ENCODE data around the gene TSPAN6.

Gene TSPAN6

GRCh38 chrX:100625985-100626491, 10.6 kb downstream of the TSPAN6 start:
- Histone ChIP-seq H3K4me1 (ENCODE audit: control insufficient read depth in 2 of 2, insufficient read depth in 2 of 2, low read length in 2 of 2) (no peaks in the 10 kb centered on the region), H3K9ac (ENCODE audit: low read depth in 1 of 2, low read length in 2 of 2) (no peak overlapping the region), H3K27me3 (ENCODE audit: control insufficient read depth in 2 of 2, insufficient read depth in 2 of 2, low read length in 2 of 2) (no peaks in the 10 kb centered on the region), H3K36me3 (ENCODE audit: control insufficient read depth in 2 of 2, insufficient read depth in 2 of 2, low read length in 2 of 2) (peaks cover 0 to 3% of the 10 kb centered on the region in 2 donors), H3K4me3 (ENCODE audit: low read length in 2 of 2) (no peak overlapping the region), H3K27ac (ENCODE audit: low read depth in 2 of 2, low read length in 2 of 2) (no peak overlapping the region), H3K9me3 (ENCODE audit: control insufficient read depth in 2 of 2, low read length in 2 of 2) (no peaks in the 10 kb centered on the region)

GRCh38 chrX:100623001-100623400, 13.6 kb downstream of the TSPAN6 start:
- Histone ChIP-seq H3K4me1 (ENCODE audit: control insufficient read depth in 2 of 2, insufficient read depth in 2 of 2, low read length in 2 of 2) (no peaks in the 10 kb centered on the region), H3K27ac (ENCODE audit: low read depth in 2 of 2, low read length in 2 of 2) (no peak overlapping the region), H3K27me3 (ENCODE audit: control insufficient read depth in 2 of 2, insufficient read depth in 2 of 2, low read length in 2 of 2) (no peaks in the 10 kb centered on the region)

GRCh38 chrX:100615005-100615404, 21.6 kb downstream of the TSPAN6 start:
- Histone ChIP-seq H3K27me3 (ENCODE audit: control insufficient read depth in 2 of 2, insufficient read depth in 2 of 2, low read length in 2 of 2) (peaks cover 2 to 8% of the 10 kb centered on the region in 2 donors), H3K4me3 (ENCODE audit: low read length in 2 of 2) (no peak overlapping the region), H3K9me3 (ENCODE audit: control insufficient read depth in 2 of 2, low read length in 2 of 2) (no peaks in the 10 kb centered on the region), H3K27ac (ENCODE audit: low read depth in 2 of 2, low read length in 2 of 2) (no peak overlapping the region), H3K9ac (ENCODE audit: low read depth in 1 of 2, low read length in 2 of 2) (no peak overlapping the region), H3K36me3 (ENCODE audit: control insufficient read depth in 2 of 2, insufficient read depth in 2 of 2, low read length in 2 of 2) (no peaks in the 10 kb centered on the region), H3K4me1 (ENCODE audit: control insufficient read depth in 2 of 2, insufficient read depth in 2 of 2, low read length in 2 of 2) (no peaks in the 10 kb centered on the region)

More at GRCh38 chrX:100623001-100623400, 13.6 kb downstream of the TSPAN6 start:
- no peaks in the 10 kb centered on the region for H3K9me3 ChIP-seq (ENCODE audit: control insufficient read depth in 2 of 2, low read length in 2 of 2)
- H3K9ac ChIP-seq (ENCODE audit: low read depth in 1 of 2, low read length in 2 of 2): no peak overlapping the region
- no peaks in the 10 kb centered on the region for H3K36me3 ChIP-seq (ENCODE audit: control insufficient read depth in 2 of 2, insufficient read depth in 2 of 2, low read length in 2 of 2)
- no peak overlapping the region for H3K4me3 ChIP-seq (ENCODE audit: low read length in 2 of 2)

- H3K9me3 ChIP-seq (ENCODE audit: control insufficient read depth in 2 of 2, low read length in 2 of 2): no peaks in the 10 kb centered on the region
- H3K4me3 ChIP-seq (ENCODE audit: low read length in 2 of 2): no peak overlapping the region
- H3K9ac ChIP-seq (ENCODE audit: low read depth in 1 of 2, low read length in 2 of 2): no peak overlapping the region
- peaks cover 2 to 8% of the 10 kb centered on the region in 2 donors for H3K27me3 ChIP-seq (ENCODE audit: control insufficient read depth in 2 of 2, insufficient read depth in 2 of 2, low read length in 2 of 2)
- H3K27ac ChIP-seq (ENCODE audit: low read depth in 2 of 2, low read length in 2 of 2): no peak overlapping the region
- no peaks in the 10 kb centered on the region for H3K36me3 ChIP-seq (ENCODE audit: control insufficient read depth in 2 of 2, insufficient read depth in 2 of 2, low read length in 2 of 2)
- no peaks in the 10 kb centered on the region for H3K4me1 ChIP-seq (ENCODE audit: control insufficient read depth in 2 of 2, insufficient read depth in 2 of 2, low read length in 2 of 2)
Measured at GRCh38 chrX:100611951-100612350, 24.7 kb downstream of the TSPAN6 start.

- no peaks in the 10 kb centered on the region for H3K9me3 ChIP-seq (ENCODE audit: control insufficient read depth in 2 of 2, low read length in 2 of 2)
Measured at GRCh38 chrX:100609591-100609990, 27.0 kb downstream of the TSPAN6 start.

GRCh38 chrX:100606753-100607152, 29.9 kb downstream of the TSPAN6 start:
- H3K4me3 ChIP-seq (ENCODE audit: low read length in 2 of 2): no peak overlapping the region
- H3K9ac ChIP-seq (ENCODE audit: low read depth in 1 of 2, low read length in 2 of 2): no peak overlapping the region
- H3K27me3 ChIP-seq (ENCODE audit: control insufficient read depth in 2 of 2, insufficient read depth in 2 of 2, low read length in 2 of 2): peaks cover 0 to 2% of the 10 kb centered on the region in 2 donors
- no peaks in the 10 kb centered on the region for H3K9me3 ChIP-seq (ENCODE audit: control insufficient read depth in 2 of 2, low read length in 2 of 2)
- H3K27ac ChIP-seq (ENCODE audit: low read depth in 2 of 2, low read length in 2 of 2): no peak overlapping the region
- no peaks in the 10 kb centered on the region for H3K36me3 ChIP-seq (ENCODE audit: control insufficient read depth in 2 of 2, insufficient read depth in 2 of 2, low read length in 2 of 2)
- H3K4me1 ChIP-seq (ENCODE audit: control insufficient read depth in 2 of 2, insufficient read depth in 2 of 2, low read length in 2 of 2): no peaks in the 10 kb centered on the region

More at GRCh38 chrX:100609591-100609990, 27.0 kb downstream of the TSPAN6 start:
- Histone ChIP-seq H3K4me3 (ENCODE audit: low read length in 2 of 2) (no peak overlapping the region), H3K9ac (ENCODE audit: low read depth in 1 of 2, low read length in 2 of 2) (no peak overlapping the region), H3K4me1 (ENCODE audit: control insufficient read depth in 2 of 2, insufficient read depth in 2 of 2, low read length in 2 of 2) (no peaks in the 10 kb centered on the region), H3K27ac (ENCODE audit: low read depth in 2 of 2, low read length in 2 of 2) (no peak overlapping the region), H3K27me3 (ENCODE audit: control insufficient read depth in 2 of 2, insufficient read depth in 2 of 2, low read length in 2 of 2) (peaks cover 2 to 6% of the 10 kb centered on the region in 2 donors), H3K36me3 (ENCODE audit: control insufficient read depth in 2 of 2, insufficient read depth in 2 of 2, low read length in 2 of 2) (no peaks in the 10 kb centered on the region)

- Histone ChIP-seq H3K9ac (ENCODE audit: low read depth in 1 of 2, low read length in 2 of 2) (no peak overlapping the region), H3K27me3 (ENCODE audit: control insufficient read depth in 2 of 2, insufficient read depth in 2 of 2, low read length in 2 of 2) (peaks cover 0 to 7% of the 10 kb centered on the region in 2 donors), H3K9me3 (ENCODE audit: control insufficient read depth in 2 of 2, low read length in 2 of 2) (no peaks in the 10 kb centered on the region), H3K36me3 (ENCODE audit: control insufficient read depth in 2 of 2, insufficient read depth in 2 of 2, low read length in 2 of 2) (no peaks in the 10 kb centered on the region), H3K27ac (ENCODE audit: low read depth in 2 of 2, low read length in 2 of 2) (no peak overlapping the region), H3K4me3 (ENCODE audit: low read length in 2 of 2) (no peak overlapping the region), H3K4me1 (ENCODE audit: control insufficient read depth in 2 of 2, insufficient read depth in 2 of 2, low read length in 2 of 2) (no peaks in the 10 kb centered on the region)
Measured at GRCh38 chrX:100600758-100601157, 35.8 kb downstream of the TSPAN6 start.

GRCh38 chrX:100600340-100600739, 36.3 kb downstream of the TSPAN6 start:
- Histone ChIP-seq H3K27me3 (ENCODE audit: control insufficient read depth in 2 of 2, insufficient read depth in 2 of 2, low read length in 2 of 2) (peaks cover 0 to 7% of the 10 kb centered on the region in 2 donors), H3K27ac (ENCODE audit: low read depth in 2 of 2, low read length in 2 of 2) (no peak overlapping the region), H3K36me3 (ENCODE audit: control insufficient read depth in 2 of 2, insufficient read depth in 2 of 2, low read length in 2 of 2) (no peaks in the 10 kb centered on the region), H3K9ac (ENCODE audit: low read depth in 1 of 2, low read length in 2 of 2) (no peak overlapping the region), H3K9me3 (ENCODE audit: control insufficient read depth in 2 of 2, low read length in 2 of 2) (no peaks in the 10 kb centered on the region), H3K4me3 (ENCODE audit: low read length in 2 of 2) (no peak overlapping the region), H3K4me1 (ENCODE audit: control insufficient read depth in 2 of 2, insufficient read depth in 2 of 2, low read length in 2 of 2) (no peaks in the 10 kb centered on the region)

GRCh38 chrX:100599456-100599855, 37.1 kb downstream of the TSPAN6 start:
- no peaks in the 10 kb centered on the region for H3K36me3 ChIP-seq (ENCODE audit: control insufficient read depth in 2 of 2, insufficient read depth in 2 of 2, low read length in 2 of 2)
- H3K9ac ChIP-seq (ENCODE audit: low read depth in 1 of 2, low read length in 2 of 2): no peak overlapping the region
- H3K9me3 ChIP-seq (ENCODE audit: control insufficient read depth in 2 of 2, low read length in 2 of 2): no peaks in the 10 kb centered on the region
- H3K27me3 ChIP-seq (ENCODE audit: control insufficient read depth in 2 of 2, insufficient read depth in 2 of 2, low read length in 2 of 2): peaks cover 0 to 8% of the 10 kb centered on the region in 2 donors
- no peak overlapping the region for H3K4me3 ChIP-seq (ENCODE audit: low read length in 2 of 2)
- H3K27ac ChIP-seq (ENCODE audit: low read depth in 2 of 2, low read length in 2 of 2): no peak overlapping the region
- H3K4me1 ChIP-seq (ENCODE audit: control insufficient read depth in 2 of 2, insufficient read depth in 2 of 2, low read length in 2 of 2): no peaks in the 10 kb centered on the region

- Histone ChIP-seq H3K9ac (ENCODE audit: low read depth in 1 of 2, low read length in 2 of 2) (no peak overlapping the region), H3K9me3 (ENCODE audit: control insufficient read depth in 2 of 2, low read length in 2 of 2) (no peaks in the 10 kb centered on the region), H3K27me3 (ENCODE audit: control insufficient read depth in 2 of 2, insufficient read depth in 2 of 2, low read length in 2 of 2) (peaks cover 1 to 10% of the 10 kb centered on the region in 2 donors), H3K4me1 (ENCODE audit: control insufficient read depth in 2 of 2, insufficient read depth in 2 of 2, low read length in 2 of 2) (peaks cover 5 to 6% of the 10 kb centered on the region in 2 donors), H3K27ac (ENCODE audit: low read depth in 2 of 2, low read length in 2 of 2) (no peak overlapping the region), H3K4me3 (ENCODE audit: low read length in 2 of 2) (no peak overlapping the region), H3K36me3 (ENCODE audit: control insufficient read depth in 2 of 2, insufficient read depth in 2 of 2, low read length in 2 of 2) (no peaks in the 10 kb centered on the region)
Measured at GRCh38 chrX:100596601-100597000, 40.0 kb downstream of the TSPAN6 start.

All from mucosa of rectum (tissue), 2 donors.